Esophagus muscularis mucosa (tissue), 4 donors: ENCODE measurements around the gene ZMYND11. TPM values are rescaled to one million over a fixed set of nuclear protein-coding genes. Genes with fewer than 3 reads are reported as not detected.

Experiments used
- DNase-seq: peaks from one replicate; pipeline ENCODE4 v3.0.0-alpha.2; 2017; ENCODE audit errors: extremely low spot score
- H3K27ac ChIP-seq, 4 donors: fragments of 200-600 bp; sonication (generic); replicated peaks in 1 of 4; 1 replicate in 3 of 4; 2 replicates in 1 of 4; pipeline ENCODE4 v1.5.1; 2016 to 2019; ENCODE audit warnings: mild to moderate bottlenecking in 1 of 4
- H3K27me3 ChIP-seq, 4 donors: fragments of 200-600 bp; sonication (generic); one replicate each; pipeline versions ENCODE4 v1.5.1 to v1.6.0; 2016 to 2019
- H3K36me3 ChIP-seq, 4 donors: fragments of 200-600 bp; sonication (generic); one replicate each; pipeline ENCODE4 v1.5.1; 2016 to 2019
- H3K4me1 ChIP-seq, 4 donors: fragments of 200-600 bp; sonication (generic); one replicate each; pipeline ENCODE4 v1.5.1; 2016 to 2019
- H3K4me3 ChIP-seq, 4 donors: fragments of 200-600 bp; sonication (generic); 1 replicate in 2 of 4; 2 replicates in 2 of 4; pipeline ENCODE4 v1.5.1; 2016 to 2019; ENCODE audit warnings: mild to moderate bottlenecking in 4 of 4, moderate library complexity in 1 of 4
- H3K9me3 ChIP-seq, 4 donors: fragments of 200-600 bp; sonication (generic); 1 replicate in 3 of 4; 2 replicates in 1 of 4; pipeline ENCODE4 v1.5.1; 2016 to 2019
- CTCF ChIP-seq, 3 experiments: fragments of 200-600 bp in 2 of 3; fragments of 450-650 bp in 1 of 3; sonication (generic) in 2 of 3; IDR thresholded peaks; one replicate each; pipeline ENCODE4 v1.5.1; 2017 to 2019; ENCODE audit warnings: antibody characterized with exemption in 3 of 3, mild to moderate bottlenecking in 2 of 3, moderate library complexity in 1 of 3
- EP300 ChIP-seq: sonication (generic); formaldehyde crosslinking; IDR thresholded peaks from one replicate; pipeline ENCODE4 v1.6.1; 2017; ENCODE audit warnings: antibody characterized with exemption
- POLR2A ChIP-seq: fragments of 450-650 bp; IDR thresholded peaks from one replicate; pipeline ENCODE4 v1.6.1; 2017; ENCODE audit warnings: antibody characterized with exemption, moderate library complexity, mild to moderate bottlenecking, low read depth
- POLR2AphosphoS5 ChIP-seq, 2 donors: sonication (generic); formaldehyde crosslinking; IDR thresholded peaks; one replicate each; pipeline ENCODE4 v1.6.1; 2017; ENCODE audit warnings: antibody characterized with exemption in 2 of 2
- WGBS: methylation state at CpG from one replicate; pipeline ENCODE4 v1.1.5; 2018; 5-methylcytosine and 5-hydroxymethylcytosine counted together
- intact Hi-C: fragments of 100-400 bp; cut with DNase I; formaldehyde crosslinking; loops from one replicate; pipeline ENCODE4 v1.15.1; 2023
- total RNA-seq, 4 donors: library from RNA; depleted of rRNA; stranded (reverse); fragments of >200 nt; gene quantifications; one replicate each; pipeline versions ENCODE4 v1.1.0 to v1.2.1, GENCODE V29; 2016

The ZMYND11 gene
- total RNA-seq, 4 donors from 2014 or later = 132 to 145 (median 139) TPM

- Histone ChIP-seq H3K4me3 (no peak overlapping the region), H3K27ac (no peak overlapping the region), H3K4me1 (no peaks in the 10 kb centered on the region), H3K27me3 (no peaks in the 10 kb centered on the region), H3K36me3 (no peaks in the 10 kb centered on the region), H3K9me3 (no peaks in the 10 kb centered on the region)
- TF ChIP-seq POLR2AphosphoS5 (IDR thresholded peaks at IDR 0.05) = no peak
- no peak for TF ChIP-seq CTCF (IDR thresholded peaks at IDR 0.05)
- 75% methylated on average over 8 of the region's 8 CpGs for WGBS
- intact Hi-C loops = no loop called here
- no peak for DNase-seq
These were observed 131.7 kb downstream of the ZMYND11 start for GRCh38 chr10:266974-267425.

- TF ChIP-seq POLR2AphosphoS5 (IDR thresholded peaks at IDR 0.05) = no peak
- no peak for TF ChIP-seq CTCF (IDR thresholded peaks at IDR 0.05)
- TF ChIP-seq POLR2A = no peak
- TF ChIP-seq EP300 = no peak
- no peaks in the 10 kb centered on the region for H3K27me3 ChIP-seq
- intact Hi-C loops = no loop called here
- H3K9me3 ChIP-seq = no peaks in the 10 kb centered on the region
- DNase-seq = no peak
- no peak overlapping the region for H3K27ac ChIP-seq
- no peak overlapping the region for H3K4me3 ChIP-seq
- H3K36me3 ChIP-seq = peaks cover 0 to 3% (median 0%) of the 10 kb centered on the region in 4 donors
- 90% methylated on average over 11 of the region's 11 CpGs for WGBS
- H3K4me1 ChIP-seq = no peaks in the 10 kb centered on the region
These were observed 132.4 kb downstream of the ZMYND11 start for GRCh38 chr10:267705-268104.

GRCh38 chr10:269440-270074 lies 134.3 kb downstream of the ZMYND11 start:
- TF ChIP-seq CTCF (IDR thresholded peaks at IDR 0.05) = no peak
- no peak for TF ChIP-seq POLR2AphosphoS5 (IDR thresholded peaks at IDR 0.05)
- TF ChIP-seq POLR2A = no peak
- no peaks in the 10 kb centered on the region for H3K27me3 ChIP-seq
- no peak for DNase-seq
- intact Hi-C loops = no loop called here
- no peaks in the 10 kb centered on the region for H3K4me1 ChIP-seq
- 61% methylated on average over 5 of the region's 10 CpGs for WGBS
- H3K36me3 ChIP-seq = peaks cover 0 to 11% (median under 1%) of the 10 kb centered on the region in 4 donors
- no peaks in the 10 kb centered on the region for H3K9me3 ChIP-seq
- H3K27ac ChIP-seq = no peak overlapping the region
- no peak overlapping the region for H3K4me3 ChIP-seq

- intact Hi-C loops = no loop called here
- no peaks in the 10 kb centered on the region for H3K9me3 ChIP-seq
- 76% methylated on average over 3 of the region's 3 CpGs for WGBS
- no peak overlapping the region for H3K27ac ChIP-seq
- no peaks in the 10 kb centered on the region for H3K4me1 ChIP-seq
- H3K36me3 ChIP-seq = peaks cover 0 to 25% (median 11%) of the 10 kb centered on the region in 4 donors
- no peaks in the 10 kb centered on the region for H3K27me3 ChIP-seq
- TF ChIP-seq CTCF (IDR thresholded peaks at IDR 0.05) (no peak), POLR2AphosphoS5 (IDR thresholded peaks at IDR 0.05) (no peak), EP300 (no peak), POLR2A (no peak)
- no peak overlapping the region for H3K4me3 ChIP-seq
- no peak for DNase-seq
These were observed 135.9 kb downstream of the ZMYND11 start for GRCh38 chr10:271201-271600.

- Histone ChIP-seq H3K36me3 (peaks cover 0 to 29% (median 11%) of the 10 kb centered on the region in 4 donors), H3K4me1 (no peaks in the 10 kb centered on the region), H3K9me3 (no peaks in the 10 kb centered on the region), H3K4me3 (no peak overlapping the region), H3K27ac (no peak overlapping the region), H3K27me3 (no peaks in the 10 kb centered on the region)
- no peak for DNase-seq
- 97% methylated on average over 6 of the region's 6 CpGs for WGBS
- intact Hi-C loops = no loop called here
- TF ChIP-seq CTCF (IDR thresholded peaks at IDR 0.05) (no peak), POLR2AphosphoS5 (IDR thresholded peaks at IDR 0.05) (no peak), EP300 (no peak), POLR2A (no peak)
These were observed 136.5 kb downstream of the ZMYND11 start for GRCh38 chr10:271722-272121.
